WTC11 (cell line): ENCODE measurements around the gene ELK1.

Experiments
- CTCF ChIP-seq: fragments of 200-600 bp; IDR thresholded peaks from 2 replicates; pipeline ENCODE4 v1.8.0; 2022; ENCODE audit warnings: antibody characterized with exemption
- E2F4 ChIP-seq: sonication (generic); formaldehyde crosslinking; IDR thresholded peaks from 2 replicates; pipeline ENCODE4 v1.8.1; 2022; ENCODE audit warnings: low read depth, mild to moderate bottlenecking, moderate library complexity, missing genetic modification reagents, borderline replicate concordance
- MAX ChIP-seq: sonication (generic); formaldehyde crosslinking; IDR thresholded peaks from 2 replicates; pipeline ENCODE4 v1.8.0; 2022; ENCODE audit warnings: mild to moderate bottlenecking, missing genetic modification reagents
- NFYB ChIP-seq: sonication (generic); formaldehyde crosslinking; conservative IDR thresholded peaks from 2 replicates; pipeline ENCODE4 v1.8.0; 2022; ENCODE audit warnings: low read depth, missing genetic modification reagents
- SOX15 ChIP-seq: fragments of 250-450 bp; sonication (Bioruptor Pico); IDR thresholded peaks from 2 replicates; pipeline ENCODE4 v1.9.0; 2021; ENCODE audit warnings: mild to moderate bottlenecking
- TCF7 ChIP-seq: sonication (generic); formaldehyde crosslinking; IDR thresholded peaks from 2 replicates; pipeline ENCODE4 v1.8.0; 2022; ENCODE audit warnings: mild to moderate bottlenecking, low read depth, missing genetic modification reagents, moderate library complexity
- USF1 ChIP-seq: sonication (generic); formaldehyde crosslinking; IDR thresholded peaks from 2 replicates; pipeline ENCODE4 v1.8.0; 2022; ENCODE audit warnings: mild to moderate bottlenecking, missing genetic modification reagents
- ZMAT4 ChIP-seq: fragments of 250-450 bp; sonication (Bioruptor Pico); IDR thresholded peaks from 2 replicates; pipeline ENCODE4 v1.9.0; 2021; ENCODE audit warnings: mild to moderate bottlenecking
- ZNF317 ChIP-seq: sonication (generic); formaldehyde crosslinking; IDR thresholded peaks from 2 replicates; pipeline ENCODE4 v1.8.1; 2023; ENCODE audit warnings: low read depth, mild to moderate bottlenecking, moderate library complexity, missing genetic modification reagents, borderline replicate concordance
- TF ChIP-seq, protein P1 (sequence below): sonication (generic); formaldehyde crosslinking; conservative IDR thresholded peaks from 2 replicates; pipeline ENCODE4 v1.8.1; 2022; ENCODE audit warnings: mild to moderate bottlenecking, missing genetic modification reagents
- TF ChIP-seq, protein P2 (sequence below): sonication (generic); formaldehyde crosslinking; IDR thresholded peaks from 2 replicates; pipeline ENCODE4 v1.8.1; 2023; ENCODE audit warnings: mild to moderate bottlenecking, missing genetic modification reagents, moderate library complexity

- no peak for TF ChIP-seq CTCF
- TF ChIP-seq TCF7 (CRISPR knock-in tag) = no peak
- no peak for TF ChIP-seq ZMAT4 (CRISPR knock-in tag)
- TF ChIP-seq, protein P1, sequence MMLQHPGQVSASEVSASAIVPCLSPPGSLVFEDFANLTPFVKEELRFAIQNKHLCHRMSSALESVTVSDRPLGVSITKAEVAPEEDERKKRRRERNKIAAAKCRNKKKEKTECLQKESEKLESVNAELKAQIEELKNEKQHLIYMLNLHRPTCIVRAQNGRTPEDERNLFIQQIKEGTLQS (CRISPR knock-in tag) = no peak
- TF ChIP-seq, protein P2, sequence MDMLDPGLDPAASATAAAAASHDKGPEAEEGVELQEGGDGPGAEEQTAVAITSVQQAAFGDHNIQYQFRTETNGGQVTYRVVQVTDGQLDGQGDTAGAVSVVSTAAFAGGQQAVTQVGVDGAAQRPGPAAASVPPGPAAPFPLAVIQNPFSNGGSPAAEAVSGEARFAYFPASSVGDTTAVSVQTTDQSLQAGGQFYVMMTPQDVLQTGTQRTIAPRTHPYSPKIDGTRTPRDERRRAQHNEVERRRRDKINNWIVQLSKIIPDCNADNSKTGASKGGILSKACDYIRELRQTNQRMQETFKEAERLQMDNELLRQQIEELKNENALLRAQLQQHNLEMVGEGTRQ (CRISPR knock-in tag) = no peak
- no peak for TF ChIP-seq ZNF317 (CRISPR knock-in tag)
- TF ChIP-seq USF1 (CRISPR knock-in tag) = no peak
- no peak for TF ChIP-seq SOX15
- no peak for TF ChIP-seq MAX (CRISPR knock-in tag)
- TF ChIP-seq NFYB = no peak
- no peak for TF ChIP-seq E2F4 (CRISPR knock-in tag)
Observed at GRCh38 chrX:47631676-47632075, 18.7 kb downstream of the ELK1 start.
